MM.1S (cell line): ENCODE data around the gene ROS1.

Experiments
- DNase-seq: peaks from one replicate; pipeline ENCODE4 v3.0.0-alpha.2; 2015
- H2AFZ ChIP-seq: fragments of 300-600 bp; sonication (generic); 2 replicates; pipeline ENCODE4 v1.6.0; 2016; ENCODE audit warnings: antibody characterized with exemption, low read length
- H3F3A ChIP-seq: fragments of 300-600 bp; sonication (generic); 2 replicates; pipeline ENCODE4 v1.6.1; 2016; ENCODE audit warnings: mild to moderate bottlenecking, antibody characterized with exemption, low read length, moderate library complexity, mixed read lengths; ENCODE audit not compliant: insufficient read depth
- H3K27ac ChIP-seq: fragments of 300-600 bp; sonication (generic); 2 replicates; pipeline ENCODE4 v1.5.1; 2016; ENCODE audit warnings: mild to moderate bottlenecking, low read length
- H3K27me3 ChIP-seq: fragments of 300-600 bp; sonication (generic); replicated peaks from 2 replicates; pipeline ENCODE4 v1.6.0; 2016; ENCODE audit warnings: low read length; ENCODE audit not compliant: insufficient read depth
- H3K36me3 ChIP-seq: fragments of 300-600 bp; sonication (generic); replicated peaks from 2 replicates; pipeline ENCODE4 v1.6.1; 2016; ENCODE audit warnings: mild to moderate bottlenecking, low read length, mixed read lengths; ENCODE audit not compliant: insufficient read depth
- H3K4me1 ChIP-seq: fragments of 300-600 bp; sonication (generic); 2 replicates; pipeline ENCODE4 v1.6.1; 2016; ENCODE audit warnings: low read length, mixed read lengths
- H3K4me2 ChIP-seq: fragments of 300-600 bp; sonication (generic); 2 replicates; pipeline ENCODE4 v1.6.0; 2016; ENCODE audit warnings: low read depth, low read length
- H3K4me3 ChIP-seq: fragments of 300-600 bp; sonication (generic); 2 replicates; pipeline ENCODE4 v1.5.1; 2016; ENCODE audit warnings: low read length, mixed read lengths
- H3K79me2 ChIP-seq: fragments of 300-600 bp; sonication (generic); 2 replicates; pipeline ENCODE4 v1.6.1; 2016; ENCODE audit warnings: mixed run types, low read length, mixed read lengths
- H3K9ac ChIP-seq: fragments of 300-600 bp; sonication (generic); 2 replicates; pipeline ENCODE4 v1.6.1; 2016; ENCODE audit warnings: low read length, mixed read lengths
- H3K9me2 ChIP-seq: fragments of 300-600 bp; sonication (generic); replicated peaks from 2 replicates; pipeline ENCODE4 v1.6.1; 2016; ENCODE audit warnings: mild to moderate bottlenecking, low read length, mixed read lengths; ENCODE audit not compliant: insufficient read depth
- H3K9me3 ChIP-seq: fragments of 300-600 bp; sonication (generic); replicated peaks from 2 replicates; pipeline ENCODE4 v1.6.1; 2016; ENCODE audit warnings: mild to moderate bottlenecking, low read length, mixed read lengths; ENCODE audit not compliant: insufficient read depth
- H4K20me1 ChIP-seq: fragments of 300-600 bp; sonication (generic); 2 replicates; pipeline ENCODE4 v1.6.1; 2016; ENCODE audit warnings: mild to moderate bottlenecking, low read length, moderate library complexity, mixed read lengths; ENCODE audit not compliant: insufficient read depth
- EZH2 ChIP-seq: fragments of 300-600 bp; sonication (generic); optimal IDR thresholded peaks from 2 replicates; pipeline ENCODE3; 2017; ENCODE audit warnings: low read depth, mild to moderate bottlenecking, antibody characterized with exemption, low read length, mixed read lengths
- EZH2phosphoT487 ChIP-seq: fragments of 300-600 bp; sonication (generic); IDR thresholded peaks from 2 replicates; pipeline ENCODE4 v1.6.1; 2018; ENCODE audit warnings: antibody characterized with exemption, low read length
- TF ChIP-seq, protein P1 (sequence below): fragments of 300-600 bp; sonication (generic); IDR thresholded peaks from 2 replicates; pipeline ENCODE4 v1.5.1; 2016; ENCODE audit warnings: antibody characterized with exemption, low read length, mixed read lengths

Gene ROS1

GRCh38 chr6:117396228-117396627 lies 29.5 kb downstream of the ROS1 start:
- H3K9ac ChIP-seq: no peak overlapping the region
- H3K9me3 ChIP-seq: no peaks in the 10 kb centered on the region
- H3K79me2 ChIP-seq: no peaks in the 10 kb centered on the region
- H3K36me3 ChIP-seq: no peaks in the 10 kb centered on the region
- H3K27me3 ChIP-seq: no peaks in the 10 kb centered on the region
- TF ChIP-seq EZH2 (no peak), EZH2phosphoT487 (no peak)
- TF ChIP-seq, protein P1, sequence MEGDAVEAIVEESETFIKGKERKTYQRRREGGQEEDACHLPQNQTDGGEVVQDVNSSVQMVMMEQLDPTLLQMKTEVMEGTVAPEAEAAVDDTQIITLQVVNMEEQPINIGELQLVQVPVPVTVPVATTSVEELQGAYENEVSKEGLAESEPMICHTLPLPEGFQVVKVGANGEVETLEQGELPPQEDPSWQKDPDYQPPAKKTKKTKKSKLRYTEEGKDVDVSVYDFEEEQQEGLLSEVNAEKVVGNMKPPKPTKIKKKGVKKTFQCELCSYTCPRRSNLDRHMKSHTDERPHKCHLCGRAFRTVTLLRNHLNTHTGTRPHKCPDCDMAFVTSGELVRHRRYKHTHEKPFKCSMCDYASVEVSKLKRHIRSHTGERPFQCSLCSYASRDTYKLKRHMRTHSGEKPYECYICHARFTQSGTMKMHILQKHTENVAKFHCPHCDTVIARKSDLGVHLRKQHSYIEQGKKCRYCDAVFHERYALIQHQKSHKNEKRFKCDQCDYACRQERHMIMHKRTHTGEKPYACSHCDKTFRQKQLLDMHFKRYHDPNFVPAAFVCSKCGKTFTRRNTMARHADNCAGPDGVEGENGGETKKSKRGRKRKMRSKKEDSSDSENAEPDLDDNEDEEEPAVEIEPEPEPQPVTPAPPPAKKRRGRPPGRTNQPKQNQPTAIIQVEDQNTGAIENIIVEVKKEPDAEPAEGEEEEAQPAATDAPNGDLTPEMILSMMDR: no peak
- no peaks in the 10 kb centered on the region for H3K4me1 ChIP-seq
- H3F3A ChIP-seq: no peaks in the 10 kb centered on the region
- H2AFZ ChIP-seq: no peak overlapping the region
- H4K20me1 ChIP-seq: no peaks in the 10 kb centered on the region
- DNase-seq: no peak
- H3K9me2 ChIP-seq: no peaks in the 10 kb centered on the region
- H3K4me3 ChIP-seq: no peak overlapping the region
- H3K4me2 ChIP-seq: no peak overlapping the region
- no peak overlapping the region for H3K27ac ChIP-seq

DNA sequence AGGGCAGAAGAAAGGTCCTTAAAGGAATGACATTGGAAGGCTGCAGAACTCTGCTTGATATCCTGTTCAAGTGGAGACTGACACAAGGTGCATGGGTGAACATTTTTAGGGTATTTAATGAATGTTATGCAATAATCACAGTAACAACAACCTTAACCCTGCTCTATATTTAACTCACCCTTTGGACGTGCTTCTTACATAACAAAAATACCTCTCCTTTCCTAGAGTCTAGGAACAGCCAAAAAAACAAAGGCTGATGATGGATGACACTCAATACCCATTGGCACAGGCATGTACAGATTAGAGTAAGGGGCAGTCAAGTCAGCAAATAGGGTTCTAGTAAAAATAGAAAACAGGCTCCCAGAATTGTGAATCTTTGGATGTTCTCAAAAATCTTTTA lies 30.6 kb downstream of the ROS1 start:
- Histone ChIP-seq H3K27me3 (no peaks in the 10 kb centered on the region), H2AFZ (no peak overlapping the region), H3K27ac (no peak overlapping the region), H3K36me3 (no peaks in the 10 kb centered on the region), H3K4me1 (no peaks in the 10 kb centered on the region), H3F3A (no peaks in the 10 kb centered on the region), H3K9me2 (no peaks in the 10 kb centered on the region), H3K4me3 (no peak overlapping the region), H3K4me2 (no peak overlapping the region), H3K79me2 (no peaks in the 10 kb centered on the region), H3K9me3 (no peaks in the 10 kb centered on the region), H3K9ac (no peak overlapping the region), H4K20me1 (no peaks in the 10 kb centered on the region)
- TF ChIP-seq, protein P1: no peak
- TF ChIP-seq EZH2 (no peak), EZH2phosphoT487 (no peak)
- no peak for DNase-seq

GRCh38 chr6:117393045-117393444 lies 32.7 kb downstream of the ROS1 start:
- Histone ChIP-seq H3K4me1 (no peaks in the 10 kb centered on the region), H3K27ac (no peak overlapping the region), H3K79me2 (no peaks in the 10 kb centered on the region), H3F3A (no peaks in the 10 kb centered on the region), H3K4me2 (no peak overlapping the region), H2AFZ (no peak overlapping the region), H3K9ac (no peak overlapping the region), H4K20me1 (no peaks in the 10 kb centered on the region), H3K9me3 (no peaks in the 10 kb centered on the region), H3K36me3 (no peaks in the 10 kb centered on the region), H3K9me2 (no peaks in the 10 kb centered on the region), H3K4me3 (no peak overlapping the region), H3K27me3 (no peaks in the 10 kb centered on the region)
- no peak for DNase-seq
- no peak for TF ChIP-seq EZH2

- Histone ChIP-seq H3K4me3 (no peak overlapping the region), H4K20me1 (no peaks in the 10 kb centered on the region), H3K4me2 (no peak overlapping the region), H3F3A (no peaks in the 10 kb centered on the region), H3K36me3 (no peaks in the 10 kb centered on the region), H2AFZ (no peak overlapping the region), H3K27ac (no peak overlapping the region), H3K9me3 (no peaks in the 10 kb centered on the region), H3K9ac (no peak overlapping the region), H3K9me2 (no peaks in the 10 kb centered on the region), H3K4me1 (no peaks in the 10 kb centered on the region), H3K27me3 (no peaks in the 10 kb centered on the region), H3K79me2 (no peaks in the 10 kb centered on the region)
- no peak for TF ChIP-seq EZH2phosphoT487
- no peak for TF ChIP-seq EZH2
- TF ChIP-seq, protein P1: no peak
- no peak for DNase-seq
Measured at GRCh38 chr6:117391874-117392583, 33.7 kb downstream of the ROS1 start.
